ENCODE data around the gene CCDC78. TPM values are rescaled to one million over a fixed set of nuclear protein-coding genes. Genes with fewer than 3 reads are reported as not detected.
A peak's percentile ranks its signal among the peaks of the same experiment; 100 is the strongest.
"Not testable (repeated sequence)": the region's sequence is repeated elsewhere in the genome, so short reads cannot be mapped to it uniquely, and the experiment has no call there.

Gene CCDC78
- polyA plus RNA-seq, 4 donors, result 1.1 to 3.6 (median 1.8) TPM

DNA sequence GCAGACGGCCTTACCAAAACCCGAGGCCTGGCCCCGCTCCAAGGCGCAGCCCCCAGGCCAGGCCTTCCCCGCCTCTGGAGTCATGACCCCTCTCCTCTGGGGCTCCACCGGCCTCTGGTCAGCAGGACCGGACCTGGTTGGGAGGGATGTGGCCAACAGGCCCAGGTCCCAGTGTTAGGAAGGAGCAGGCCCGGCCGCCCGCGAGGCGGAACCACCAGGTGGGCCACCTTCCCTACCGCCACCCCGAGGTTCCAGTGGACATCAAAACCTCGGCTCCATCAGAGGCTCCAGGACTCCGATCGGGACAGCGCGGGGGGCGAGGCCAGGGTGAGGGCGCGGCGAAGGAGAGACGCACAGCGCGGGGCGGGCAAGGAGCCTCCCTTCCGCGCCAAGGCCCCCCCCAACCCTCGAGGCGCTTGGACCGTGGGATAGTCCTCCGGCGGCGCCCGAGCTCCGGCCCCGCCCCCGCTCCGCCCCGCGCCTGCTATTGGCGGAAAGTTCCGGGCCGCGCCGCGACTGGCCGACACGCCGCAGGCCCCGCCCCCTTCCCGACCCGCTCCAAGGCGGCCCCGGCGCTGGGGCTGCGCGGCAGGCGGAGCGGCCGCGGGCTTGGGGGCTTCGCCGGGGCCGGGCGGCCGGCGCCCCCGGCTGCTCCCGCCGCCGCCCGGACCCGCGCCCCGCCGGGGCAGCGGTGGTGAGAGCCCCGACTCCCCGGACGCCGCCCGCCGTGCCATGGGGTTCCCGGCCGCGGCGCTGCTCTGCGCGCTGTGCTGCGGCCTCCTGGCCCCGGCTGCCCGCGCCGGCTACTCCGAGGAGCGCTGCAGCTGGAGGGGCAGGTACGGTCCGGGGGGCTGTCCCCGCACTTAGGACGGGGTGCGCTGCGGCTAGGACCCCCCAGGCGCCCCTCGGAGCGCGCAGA lies 11.4 kb downstream of the CCDC78 start, which contains the start of gene METRN:
Gene METRN, plus strand, starts transcription at position 561 of the 919 bp plus-strand sequence. Its CDS starts 172 bp downstream, at position 733.
- peak in 3 of 4 donors; percentile 70 to 79 (median 72) for DNase-seq (ENCODE audit: low read depth in 4 of 4, low spot score in 3 of 4)

GRCh38 chr16:714079-714478 lies 12.2 kb downstream of the CCDC78 start:
- DNase-seq (ENCODE audit: low read depth in 4 of 4, low spot score in 3 of 4), result no peak

DNA sequence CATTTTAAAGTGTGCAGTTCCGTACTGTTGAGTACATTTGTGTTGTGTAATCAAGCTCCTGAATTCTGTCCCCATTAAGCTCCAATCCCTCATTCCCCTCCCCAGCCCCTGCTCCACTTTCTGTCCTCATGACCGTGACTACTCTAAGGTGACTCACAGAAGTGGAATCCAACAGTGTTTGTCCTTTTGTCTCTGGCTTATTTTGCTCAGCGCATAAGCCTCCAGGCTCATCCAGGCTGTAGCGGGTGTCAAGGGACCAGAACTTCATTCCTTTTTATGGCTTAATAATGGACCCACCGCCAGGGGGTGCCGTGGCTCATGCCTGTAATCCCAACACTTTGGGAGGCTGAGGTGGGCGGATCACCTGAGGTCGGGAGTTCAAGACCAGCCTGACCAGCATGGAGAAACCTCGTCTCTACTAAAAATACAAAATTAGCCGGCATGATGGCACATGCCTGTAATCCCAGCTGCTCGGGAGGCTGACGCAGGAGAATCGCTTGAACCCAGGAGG lies 13.4 kb downstream of the CCDC78 start:
- not testable (repeated sequence) for DNase-seq (ENCODE audit: low read depth in 4 of 4, low spot score in 3 of 4)

DNA sequence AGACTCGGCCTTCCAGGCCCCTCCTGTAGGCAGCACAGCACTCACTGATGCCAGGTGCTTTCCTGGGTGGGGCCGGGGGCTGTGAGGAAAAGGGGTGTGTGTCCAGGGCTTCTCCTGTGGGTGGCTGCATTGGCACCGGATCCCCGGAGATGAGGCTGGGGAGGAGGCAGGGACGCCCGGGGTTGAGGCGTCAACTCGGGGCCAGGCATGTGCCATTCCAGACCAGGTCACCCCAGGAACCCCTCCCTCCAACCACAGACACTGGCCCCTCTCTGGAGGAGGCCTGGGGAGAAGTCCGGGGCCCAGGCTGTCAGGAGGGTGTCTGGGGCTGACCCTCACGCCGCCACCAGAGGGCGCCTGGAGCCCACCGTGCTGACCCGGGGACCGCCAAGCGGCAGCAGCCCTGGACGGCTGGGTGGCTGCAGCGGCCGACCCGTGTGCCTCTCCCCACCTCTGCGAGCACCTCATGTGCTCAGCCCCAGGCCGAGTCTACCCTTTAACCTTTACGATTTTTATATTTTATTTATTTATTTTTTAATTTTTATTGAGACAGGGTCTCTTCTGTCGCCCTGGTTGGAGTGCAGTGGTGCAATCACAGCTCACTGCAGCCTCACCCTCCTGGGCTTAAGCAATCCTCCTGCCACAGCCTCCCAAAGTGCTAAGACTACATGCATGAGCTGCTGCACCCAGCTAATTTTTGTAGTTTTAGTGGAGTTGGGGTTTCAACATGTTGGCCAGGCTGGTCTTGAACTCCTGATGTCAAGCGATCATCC lies 14.5 kb downstream of the CCDC78 start:
- DNase-seq (ENCODE audit: low read depth in 4 of 4, low spot score in 3 of 4), result no peak

DNA sequence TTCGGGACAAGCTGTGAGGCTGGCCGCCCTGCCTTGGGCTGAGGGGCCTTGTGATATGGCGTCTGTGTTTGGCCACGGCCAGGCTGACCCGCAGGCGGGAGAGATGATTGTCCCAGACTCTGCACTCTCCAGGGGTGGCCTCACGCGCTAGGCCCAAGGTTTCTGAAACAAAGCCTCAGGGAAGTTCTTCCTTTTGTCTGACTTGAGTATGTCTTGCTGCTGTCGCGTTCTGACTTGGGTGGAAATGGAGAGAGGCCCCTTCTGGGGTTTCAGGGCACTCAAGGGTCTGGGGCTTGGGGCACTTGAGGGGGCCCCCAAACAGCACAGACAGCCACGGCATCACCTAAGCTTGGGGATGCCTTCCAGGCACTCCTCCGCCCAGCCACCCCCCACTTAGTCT lies 15.2 kb downstream of the CCDC78 start:
- no peak for DNase-seq (ENCODE audit: low read depth in 4 of 4, low spot score in 3 of 4)

DNA sequence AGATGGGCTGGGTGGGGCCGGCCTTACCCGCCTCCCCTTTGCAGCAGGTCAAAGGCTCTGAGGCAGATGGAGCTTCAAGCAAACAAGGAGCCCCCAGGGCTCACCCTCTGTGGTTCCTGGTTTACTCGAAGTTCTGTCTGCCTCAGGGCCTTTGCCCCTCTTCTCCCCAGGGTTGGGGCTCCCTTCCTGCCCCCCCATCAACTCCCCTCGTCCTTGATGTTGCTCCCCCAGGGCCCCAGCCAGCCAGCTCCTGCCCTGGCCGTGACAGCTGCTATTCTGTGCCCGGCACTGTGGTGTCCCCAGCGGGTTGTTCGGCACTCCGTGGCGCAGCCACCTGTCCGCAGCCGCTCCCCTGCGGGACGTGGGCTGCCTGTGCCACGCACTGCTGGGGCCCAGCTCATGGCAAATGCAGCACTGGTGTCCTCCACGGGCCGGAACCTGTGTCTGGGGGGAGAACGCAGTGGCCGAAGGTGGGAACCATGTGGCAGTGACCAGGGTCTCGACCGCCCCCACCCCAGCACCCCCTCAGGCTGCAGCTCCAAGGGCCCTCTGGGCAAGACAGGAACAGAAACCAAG lies 15.7 kb downstream of the CCDC78 start:
- DNase-seq (ENCODE audit: low read depth in 4 of 4, low spot score in 3 of 4), result no peak

GRCh38 chr16:709566-710499 lies 16.4 kb downstream of the CCDC78 start:
- DNase-seq (ENCODE audit: low read depth in 4 of 4, low spot score in 3 of 4), result no peak

- no peak for DNase-seq (ENCODE audit: low read depth in 4 of 4, low spot score in 3 of 4)
These were observed 17.3 kb downstream of the CCDC78 start for GRCh38 chr16:708959-709358.

DNA sequence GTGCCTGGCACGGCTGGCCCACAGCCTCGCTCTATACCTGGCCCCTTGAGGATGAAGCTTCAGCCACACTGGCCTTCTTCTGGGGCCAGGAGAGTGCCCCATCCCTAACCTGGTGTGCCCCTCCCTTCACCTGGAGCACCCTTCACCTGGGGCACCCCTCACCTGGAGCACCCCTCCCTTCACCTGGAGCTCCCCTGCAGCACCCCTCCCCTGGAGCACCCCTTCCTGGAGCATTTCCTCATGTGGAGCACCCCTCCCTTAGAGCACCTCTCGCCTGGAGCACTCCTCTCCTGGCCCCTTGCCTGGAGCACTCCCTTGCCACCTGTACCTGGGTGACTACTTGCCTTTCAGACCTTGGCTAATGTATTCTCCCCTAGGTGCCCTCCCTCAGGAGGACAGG lies 18.2 kb downstream of the CCDC78 start:
- DNase-seq (ENCODE audit: low read depth in 4 of 4, low spot score in 3 of 4), result no peak

DNA sequence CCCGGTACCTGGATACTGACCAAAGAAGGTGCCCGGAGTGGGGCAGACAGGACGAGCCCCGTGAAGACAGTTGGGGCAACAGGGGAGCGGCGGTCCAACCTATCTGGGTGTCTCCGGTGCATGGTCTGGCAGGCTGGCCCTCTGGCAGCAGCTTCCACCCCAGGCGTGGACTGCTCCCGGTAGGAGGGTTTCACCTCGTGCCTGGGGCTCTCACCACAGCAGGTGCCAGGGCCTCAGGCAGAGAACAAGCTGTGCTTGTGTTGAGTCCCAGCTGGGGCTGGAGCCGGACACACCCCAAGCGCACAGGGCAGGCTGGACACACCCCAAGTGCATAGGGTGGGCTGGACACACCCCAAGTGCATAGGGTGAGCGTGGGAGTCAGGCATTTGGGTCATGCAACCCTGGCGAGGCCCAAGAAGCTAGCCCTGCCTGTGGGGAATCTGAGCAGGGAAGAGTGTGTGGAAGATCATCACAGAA lies 19.1 kb downstream of the CCDC78 start:
- no peak for DNase-seq (ENCODE audit: low read depth in 4 of 4, low spot score in 3 of 4)

GRCh38 chr16:706189-707061 lies 19.8 kb downstream of the CCDC78 start:
- no peak for DNase-seq (ENCODE audit: low read depth in 4 of 4, low spot score in 3 of 4)

- no peak for DNase-seq (ENCODE audit: low read depth in 4 of 4, low spot score in 3 of 4)
These were observed 20.6 kb downstream of the CCDC78 start, which contains the start of gene FBXL16 for GRCh38 chr16:705431-706188. TSS of gene FBXL16 (minus strand) at chr16:705801. CDS start at chr16:697405, 8,396 bp downstream.

GRCh38 chr16:704552-705380 lies 21.5 kb downstream of the CCDC78 start:
- DNase-seq (ENCODE audit: low read depth in 4 of 4, low spot score in 3 of 4), result no peak

DNA sequence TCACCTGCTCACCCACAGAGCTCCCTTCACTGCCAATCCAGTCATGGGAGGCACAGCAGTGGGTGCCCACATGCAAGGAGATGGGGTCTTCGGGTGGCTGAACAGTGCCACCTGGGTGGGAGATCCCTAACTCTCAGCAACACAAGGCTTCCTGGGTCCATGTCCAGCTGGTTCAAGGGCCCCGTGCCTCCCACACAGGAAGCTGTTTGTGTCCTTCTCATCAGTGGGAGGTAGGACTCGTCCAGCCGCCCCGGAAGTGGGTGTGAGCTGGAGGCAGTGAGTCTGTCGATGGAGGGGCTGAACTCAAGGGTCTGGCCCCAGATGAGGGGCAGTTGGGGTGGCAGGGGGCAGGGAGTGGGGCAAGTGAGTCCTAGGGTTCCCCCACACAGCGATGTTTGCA lies 22.2 kb downstream of the CCDC78 start:
- DNase-seq (ENCODE audit: low read depth in 4 of 4, low spot score in 3 of 4), result no peak

DNA sequence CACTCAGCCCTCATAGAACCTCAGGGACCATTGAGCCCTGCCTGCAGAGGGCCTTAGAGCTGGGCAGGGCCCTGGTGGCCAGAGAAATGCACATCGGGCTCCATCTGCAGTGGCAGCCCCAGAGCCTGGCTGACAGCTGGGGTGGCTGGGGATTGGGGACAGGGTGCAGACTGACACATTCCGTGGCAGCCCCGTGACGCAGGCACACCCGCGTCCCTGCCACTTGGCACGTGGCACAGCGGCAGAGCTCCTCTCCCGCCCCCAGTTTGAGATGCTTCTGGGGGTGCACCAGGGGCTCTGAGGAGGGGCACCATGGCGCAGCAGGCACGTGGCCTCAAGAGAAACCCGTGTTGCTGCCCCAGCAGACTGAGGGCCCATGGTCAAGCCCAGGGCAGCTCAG lies 22.8 kb downstream of the CCDC78 start:
- no peak for DNase-seq (ENCODE audit: low read depth in 4 of 4, low spot score in 3 of 4)

- DNase-seq (ENCODE audit: low read depth in 4 of 4, low spot score in 3 of 4), result no peak
These were observed 23.9 kb downstream of the CCDC78 start for GRCh38 chr16:702341-702740.

Measured in right renal pelvis (tissue), 4 donors.